GM12801 (cell line): ENCODE results near the gene DCTD.

Source experiments
- CTCF ChIP-seq: IDR thresholded peaks from one replicate; pipeline ENCODE4 v1.5.1; 2011; ENCODE audit warnings: control low read depth; ENCODE audit not compliant: insufficient read length; ENCODE audit errors: extremely low read depth

DCTD gene

GRCh38 chr4:182875453-182876405, 41.5 kb downstream of the DCTD start:
- TF ChIP-seq CTCF, result no peak

DNA sequence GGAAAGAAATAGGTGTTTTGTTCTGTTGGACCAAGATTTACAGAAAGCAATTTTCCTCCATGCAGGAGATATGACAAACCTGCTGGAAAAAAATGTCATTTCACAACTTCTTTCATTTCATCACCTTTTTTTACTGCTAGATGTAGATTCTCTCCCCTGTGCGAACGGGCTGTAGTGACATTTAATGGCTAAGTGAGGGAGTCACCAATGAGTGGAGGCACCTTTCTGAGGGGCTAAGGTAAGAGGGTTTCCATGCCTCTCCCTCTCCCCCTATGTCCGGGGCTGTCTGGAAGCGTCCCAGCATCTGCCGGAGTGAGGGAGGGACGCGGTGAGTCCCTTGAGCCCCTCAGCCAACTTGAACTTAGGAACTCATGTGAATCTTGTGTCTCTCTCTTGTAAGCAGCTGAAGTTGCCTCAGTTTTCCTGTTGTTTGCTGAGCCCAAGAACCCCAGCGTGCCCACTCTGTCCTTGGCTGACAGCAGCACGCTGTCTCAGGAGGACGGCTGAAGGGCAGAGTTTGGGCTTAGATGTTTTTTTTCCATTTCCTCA, 42.3 kb downstream of the DCTD start:
- TF ChIP-seq CTCF, result no peak

- TF ChIP-seq CTCF, result no peak
These were observed 42.9 kb downstream of the DCTD start for GRCh38 chr4:182874304-182874751.

DNA sequence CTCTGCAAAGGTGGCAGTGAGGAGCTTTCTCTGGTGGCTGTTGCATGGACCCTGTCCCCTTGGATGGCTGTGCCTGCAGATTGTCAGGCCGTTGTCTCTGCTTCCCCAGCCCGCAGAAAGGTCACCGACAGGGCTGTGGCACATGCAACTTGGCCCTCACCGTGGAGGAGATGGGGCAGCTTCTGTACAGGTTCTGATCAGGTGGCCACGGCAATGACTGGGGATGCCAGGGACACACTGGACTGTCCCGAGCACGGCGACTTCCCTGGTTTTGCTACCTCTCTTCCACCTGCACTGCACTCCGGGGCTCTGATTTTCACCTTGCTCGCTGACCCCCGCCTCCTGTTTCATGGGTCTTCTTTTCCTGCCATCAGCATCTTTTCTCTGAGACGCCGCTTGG, 43.5 kb downstream of the DCTD start:
- TF ChIP-seq CTCF, result no peak

- no peak for TF ChIP-seq CTCF
These were observed 43.9 kb downstream of the DCTD start for GRCh38 chr4:182873289-182873688.

- TF ChIP-seq CTCF, result no peak
These were observed 44.3 kb downstream of the DCTD start for GRCh38 chr4:182872886-182873285.

DNA sequence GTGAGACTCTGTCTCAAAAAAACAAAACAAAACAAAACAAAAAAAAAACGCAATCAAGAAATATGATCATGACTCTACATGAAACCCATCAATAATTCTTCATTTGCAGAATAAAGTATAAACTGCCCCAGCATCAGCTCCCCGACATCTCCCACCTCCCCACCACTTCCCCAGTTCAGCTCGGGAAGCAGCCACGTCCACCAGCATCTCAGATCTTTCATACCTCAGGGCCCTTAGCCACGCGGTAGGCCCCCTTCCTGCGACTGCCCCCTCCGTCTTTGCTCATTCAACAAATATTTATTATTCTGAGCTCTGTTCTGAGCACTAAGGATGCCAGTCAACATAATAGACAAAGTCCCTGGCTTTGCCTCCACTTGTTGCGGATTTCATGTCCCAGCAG, 45.6 kb downstream of the DCTD start:
- TF ChIP-seq CTCF, result no peak
